C4-2B (cell line): ENCODE data around the gene ITGB4.

Source experiments
- H3K27ac ChIP-seq: fragments of 450-650 bp; 2 replicates; pipeline ENCODE4 v1.5.1; 2017
- CTCF ChIP-seq: fragments of 450-650 bp; conservative IDR thresholded peaks from 2 replicates; pipeline ENCODE4 v1.5.1; 2017; ENCODE audit warnings: mild to moderate bottlenecking
- ZFX ChIP-seq: fragments of 450-650 bp; IDR thresholded peaks from 2 replicates; pipeline ENCODE4 v1.6.1; 2017

ITGB4 gene

GRCh38 chr17:75712446-75712845 is 8.8 kb upstream of the ITGB4 start:
- H3K27ac ChIP-seq, result no peak overlapping the region
- no peak for TF ChIP-seq CTCF
- TF ChIP-seq ZFX, result no peak

- H3K27ac ChIP-seq, result no peak overlapping the region
- TF ChIP-seq ZFX (no peak), CTCF (no peak)
These were observed 1.5 kb upstream of the ITGB4 start for GRCh38 chr17:75719732-75720131.

DNA sequence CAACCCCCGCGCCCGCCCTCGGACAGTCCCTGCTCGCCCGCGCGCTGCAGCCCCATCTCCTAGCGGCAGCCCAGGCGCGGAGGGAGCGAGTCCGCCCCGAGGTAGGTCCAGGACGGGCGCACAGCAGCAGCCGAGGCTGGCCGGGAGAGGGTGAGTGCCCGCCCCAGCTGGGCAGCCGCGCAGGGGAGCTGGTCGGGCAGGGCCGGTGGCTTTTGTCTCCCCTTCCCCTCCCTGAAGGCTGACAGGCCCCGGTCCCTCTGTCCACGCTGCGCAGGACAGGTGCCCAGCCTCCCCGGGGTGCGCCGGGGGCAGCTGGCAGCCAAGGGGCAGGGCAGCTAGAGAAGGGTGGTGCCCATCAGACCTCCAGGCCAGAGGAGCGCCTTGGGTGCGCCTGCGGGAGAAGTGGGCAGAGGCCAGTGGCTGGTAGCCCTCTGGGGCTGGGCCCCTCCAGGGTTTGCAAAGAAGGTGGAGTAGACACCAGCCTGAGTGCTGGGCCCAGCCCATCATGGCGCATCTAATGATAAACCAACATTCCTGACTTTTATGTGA is 278 bp downstream of the ITGB4 start:
- peak overlapping the region; percentile 56 for H3K27ac ChIP-seq
- TF ChIP-seq CTCF (no peak), ZFX (no peak)

GRCh38 chr17:75722076-75722475 is 817 bp downstream of the ITGB4 start:
- H3K27ac ChIP-seq, result no peak overlapping the region; the same call in 1 of the 2 replicates
- no peak for TF ChIP-seq CTCF
- no peak for TF ChIP-seq ZFX

DNA sequence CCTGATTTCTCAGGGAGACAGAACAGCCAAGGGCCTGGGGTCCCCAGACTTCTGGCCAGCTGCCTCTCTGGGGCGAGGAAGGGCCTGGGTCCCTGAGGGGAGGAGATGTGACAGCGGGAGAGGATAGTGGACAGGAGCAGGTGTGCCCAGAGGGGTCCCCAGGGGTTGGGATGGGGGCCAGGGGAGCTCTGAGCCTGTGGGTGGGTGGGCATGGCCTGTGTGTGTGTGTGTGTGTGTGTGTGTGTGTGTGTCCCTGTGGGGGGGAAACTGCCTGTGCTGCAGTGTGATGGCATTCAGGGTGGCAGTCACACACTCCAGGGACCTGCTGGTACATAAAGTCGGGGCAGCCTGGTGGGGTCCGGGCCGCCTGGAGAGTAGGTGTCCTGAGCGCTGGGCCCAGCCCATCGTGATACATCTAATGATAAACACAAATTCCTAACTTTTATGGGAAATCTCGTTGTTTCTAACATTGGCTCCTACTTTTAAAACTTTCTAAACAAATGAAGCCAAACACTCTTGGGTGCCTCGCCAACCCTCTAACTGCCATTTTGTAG is 1.4 kb downstream of the ITGB4 start:
- no peak overlapping the region for H3K27ac ChIP-seq
- TF ChIP-seq CTCF, result no peak

- H3K27ac ChIP-seq, result no peak overlapping the region; the same call in 1 of the 2 replicates
- TF ChIP-seq ZFX (no peak), CTCF (no peak)
These were observed 2.1 kb downstream of the ITGB4 start for GRCh38 chr17:75723171-75723930.

GRCh38 chr17:75724016-75725003 is 3.1 kb downstream of the ITGB4 start:
- no peak overlapping the region for H3K27ac ChIP-seq
- TF ChIP-seq CTCF (no peak), ZFX (no peak)
